NCI-H526 treated with DMSO at 0.1 percent for 48 hours (cell line): ENCODE data around the gene MEAK7.
A peak's percentile ranks its signal among the peaks of the same experiment; 100 is the strongest.

Experiments
- DNase-seq: peaks from one replicate; lab custom pipeline; 2025; lab: John Stamatoyannopoulos, UW

Gene MEAK7

DNA sequence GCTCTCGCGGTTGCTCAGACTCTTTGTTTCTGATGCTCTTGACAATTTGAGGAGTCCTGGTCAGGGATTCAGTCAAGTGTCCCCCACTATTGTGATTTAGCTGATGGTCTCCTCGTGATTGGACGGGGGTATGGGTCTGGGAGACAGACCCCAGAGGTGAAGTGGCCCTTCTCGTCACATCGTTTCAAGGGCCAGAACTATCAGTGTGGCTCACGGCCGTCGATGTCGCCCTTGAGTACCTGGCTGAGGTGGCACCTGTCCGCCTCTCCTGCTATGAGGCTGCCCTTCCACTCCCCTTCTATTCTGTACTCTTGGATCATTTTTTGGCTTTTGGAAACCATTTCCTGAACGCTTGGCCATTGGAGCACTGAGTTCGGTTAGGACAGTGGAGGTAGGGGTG, 7.4 kb upstream of the MEAK7 start:
- DNase-seq, result no peak

GRCh38 chr16:84511180-84511800, 6.8 kb upstream of the MEAK7 start:
- DNase-seq, result peak; percentile 16

GRCh38 chr16:84509032-84509950, 4.8 kb upstream of the MEAK7 start:
- no peak for DNase-seq

- no peak for DNase-seq
Measured at GRCh38 chr16:84508502-84508901, 4.0 kb upstream of the MEAK7 start.

- no peak for DNase-seq
Measured at GRCh38 chr16:84507011-84507982, 2.8 kb upstream of the MEAK7 start.

GRCh38 chr16:84505249-84506187, 1.1 kb upstream of the MEAK7 start:
- DNase-seq, result no peak

DNA sequence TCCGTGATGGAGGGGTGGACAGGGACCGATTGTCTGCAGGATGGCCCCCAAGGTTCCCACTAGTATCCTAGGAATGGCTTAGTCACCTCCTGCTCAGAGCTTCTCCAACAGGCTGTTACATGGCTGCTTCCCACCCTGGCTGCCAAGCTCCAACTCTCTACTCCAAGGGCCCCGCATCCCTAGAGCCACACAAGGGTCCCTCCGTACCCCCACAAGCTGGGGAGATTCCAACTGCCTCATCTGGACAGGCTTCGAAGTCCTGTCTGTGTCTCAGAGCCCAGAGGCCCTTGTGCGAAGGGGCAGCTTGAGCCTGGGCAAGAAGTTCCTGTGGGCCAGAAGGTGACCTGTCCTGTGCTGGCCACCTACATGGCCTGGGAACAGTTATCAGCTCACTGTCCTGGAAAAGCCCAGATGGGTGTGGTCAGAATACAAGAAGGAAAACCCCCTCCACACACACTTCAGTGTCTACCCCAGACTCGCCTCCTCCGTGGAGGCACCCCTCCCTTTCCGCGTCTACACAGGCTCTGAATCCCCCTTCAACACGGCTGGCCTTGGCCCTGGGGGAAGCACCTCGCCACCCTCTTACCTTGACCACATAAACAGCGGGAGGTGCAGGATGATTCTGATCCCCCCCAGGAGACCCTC, 586 bp downstream of the MEAK7 start:
- DNase-seq, result no peak

DNA sequence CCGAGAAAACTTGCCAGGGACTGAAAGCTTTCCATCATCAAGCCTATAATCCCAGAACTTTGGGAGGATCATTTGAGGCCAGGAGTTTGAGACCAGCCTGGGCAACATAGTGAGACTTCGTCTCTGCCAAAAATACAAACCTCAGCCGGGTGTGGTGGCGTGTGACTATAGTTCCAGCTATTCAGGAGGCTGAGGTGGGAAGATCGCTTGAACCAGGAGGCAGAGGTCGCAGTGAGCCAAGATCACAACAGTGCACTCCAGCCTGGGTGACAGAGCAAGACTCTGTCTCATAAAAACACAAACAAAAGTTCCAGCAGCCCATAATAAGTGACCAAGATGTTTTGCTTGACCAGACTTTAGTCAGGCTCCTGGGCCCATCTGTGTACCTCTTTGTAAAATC, 1.9 kb downstream of the MEAK7 start:
- DNase-seq, result no peak

DNA sequence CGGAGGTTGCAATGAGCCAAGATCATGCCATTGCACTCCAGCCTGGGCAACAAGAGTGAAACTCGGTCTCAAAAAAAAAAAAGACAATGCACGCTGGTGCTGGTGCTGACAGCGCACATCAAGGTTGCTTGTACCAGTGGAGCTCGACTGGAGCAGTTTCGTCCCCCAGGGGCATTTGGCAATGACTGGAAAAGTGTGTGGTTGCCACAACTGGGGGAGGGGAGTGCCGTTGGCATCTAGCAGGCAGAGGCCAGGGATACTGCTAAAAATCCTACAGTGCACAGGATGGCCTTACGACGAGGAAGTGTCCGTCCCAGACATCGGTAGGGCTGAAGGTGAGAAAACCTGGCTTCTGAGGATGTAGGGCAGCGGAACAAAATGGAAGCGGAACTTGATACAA, 2.4 kb downstream of the MEAK7 start:
- no peak for DNase-seq

DNA sequence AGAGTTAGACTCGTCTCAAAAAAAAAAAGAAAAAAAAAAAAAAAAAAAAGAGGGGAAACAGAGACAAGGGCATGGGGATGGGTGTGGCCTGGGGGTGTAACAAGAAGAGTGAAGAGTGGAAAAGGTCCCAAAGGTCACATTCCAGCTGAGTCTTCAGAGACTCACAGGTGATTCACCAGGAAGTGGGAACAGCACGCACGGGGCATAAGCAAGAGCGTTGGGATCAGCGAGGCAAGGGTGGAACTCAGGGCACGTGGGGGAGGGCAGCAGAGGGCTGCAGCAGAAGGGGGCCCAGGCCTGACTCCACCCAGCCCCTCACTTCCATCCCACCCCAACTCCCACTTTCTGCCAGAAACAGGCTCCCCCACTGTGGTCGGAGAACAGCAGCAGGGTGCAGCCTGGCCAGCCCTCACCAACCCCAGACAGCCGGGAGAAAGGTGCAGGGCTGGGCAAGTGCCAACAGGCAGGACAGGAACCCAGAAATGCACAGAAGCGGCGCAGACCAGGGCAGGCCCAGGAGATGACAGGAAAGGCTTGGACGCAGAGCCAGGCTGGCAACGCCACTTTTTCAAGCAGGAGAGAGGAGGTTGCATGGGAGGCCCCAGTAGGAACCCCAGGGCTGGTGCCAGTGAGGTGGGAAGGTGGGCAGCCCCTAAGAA, 3.3 kb downstream of the MEAK7 start:
- DNase-seq, result no peak

GRCh38 chr16:84500531-84500930, 3.9 kb downstream of the MEAK7 start:
- no peak for DNase-seq

DNA sequence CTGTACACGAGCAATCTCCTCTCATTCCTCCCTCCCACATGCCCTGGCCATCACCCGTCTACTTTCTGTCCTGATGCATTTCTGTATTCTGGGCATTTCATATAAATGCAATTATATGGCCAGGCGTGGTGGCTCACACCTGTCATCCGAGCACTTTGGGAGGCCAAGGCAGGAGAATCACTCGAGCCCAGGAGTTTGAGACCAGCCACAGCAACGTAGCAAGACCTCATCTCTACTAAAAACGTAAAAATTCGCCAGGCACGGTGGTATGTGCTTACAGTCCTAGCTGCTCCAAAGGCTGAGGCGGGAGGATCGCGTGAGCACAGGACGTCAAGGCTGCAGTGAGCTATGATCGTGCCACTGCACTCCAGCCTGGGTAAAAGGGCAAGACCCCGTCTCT, 4.8 kb downstream of the MEAK7 start:
- DNase-seq, result no peak

GRCh38 chr16:84498859-84499620, 5.4 kb downstream of the MEAK7 start:
- DNase-seq, result no peak

GRCh38 chr16:84498223-84498610, 6.2 kb downstream of the MEAK7 start:
- no peak for DNase-seq

- DNase-seq, result no peak
Measured at GRCh38 chr16:84497418-84498222, 6.8 kb downstream of the MEAK7 start.

- DNase-seq, result no peak
Measured at GRCh38 chr16:84496991-84497390, 7.5 kb downstream of the MEAK7 start.

DNA sequence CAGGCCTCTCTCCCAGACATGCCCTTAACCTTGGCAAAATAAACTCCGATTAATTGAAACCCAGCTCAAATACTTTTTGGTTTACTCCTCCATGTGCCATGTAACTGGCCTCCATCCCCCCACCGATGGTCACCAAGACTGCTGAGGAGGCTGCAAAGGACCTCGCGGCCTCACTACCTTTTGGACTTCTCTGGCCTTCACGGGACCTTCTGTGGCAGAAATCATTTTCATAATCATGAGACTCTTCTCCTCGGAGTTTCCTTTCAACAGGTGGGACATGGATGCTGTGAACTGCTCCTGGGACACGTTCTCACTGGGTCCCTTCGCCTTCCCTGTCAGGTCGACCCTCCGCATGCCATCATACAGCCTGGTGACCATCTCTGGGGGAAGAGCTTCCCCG, 9.0 kb downstream of the MEAK7 start:
- DNase-seq, result no peak

GRCh38 chr16:84489131-84489530, 15.3 kb downstream of the MEAK7 start:
- DNase-seq, result no peak

- DNase-seq, result no peak
Measured at GRCh38 chr16:84487358-84487757, 17.1 kb downstream of the MEAK7 start.
